Measurements from ENCODE around the gene CSNK1E. TPM values are rescaled to one million over a fixed set of nuclear protein-coding genes. Genes with fewer than 3 reads are reported as not detected.

CSNK1E gene
- total RNA-seq, 1 experiment from 2014 or later: 129 TPM

GRCh38 chr22:38285018-38285417 lies 32.2 kb downstream of the CSNK1E start:
- no TSS peak for BruUV-seq (replicated peaks)

GRCh38 chr22:38284042-38284402 lies 33.2 kb downstream of the CSNK1E start:
- no peak for DNase-seq
- Histone ChIP-seq H3K4me3 (ENCODE audit: low read depth, low read length) (no peak overlapping the region), H3K4me1 (peaks cover 37% of the 10 kb centered on the region), H3K9me3 (no peaks in the 10 kb centered on the region), H3K36me3 (ENCODE audit: control insufficient read depth, insufficient read depth, low read length) (no peaks in the 10 kb centered on the region), H3K27me3 (replicated peaks; ENCODE audit: control insufficient read depth, insufficient read depth, low read length) (no peaks in the 10 kb centered on the region)
- Mint-ChIP-seq H3K9me3 (ENCODE audit: unreplicated experiment) (no peaks in the 10 kb centered on the region), H3K27me3 (ENCODE audit: insufficient read depth, unreplicated experiment) (no peaks in the 10 kb centered on the region), H3K36me3 (ENCODE audit: insufficient read depth, unreplicated experiment) (peaks cover 28% of the 10 kb centered on the region), H3K4me3 (ENCODE audit: unreplicated experiment) (peak overlapping the region; percentile 60), H3K4me1 (ENCODE audit: low read depth, unreplicated experiment) (peaks cover 22% of the 10 kb centered on the region), H3K27ac (ENCODE audit: unreplicated experiment) (peak overlapping the region; percentile 88)
- no TSS peak for BruUV-seq (replicated peaks)
- ChIA-PET POLR2A (interaction anchor here (0.5 to 1.6 kb wide), 4 partner anchors 26 to 217 kb away, joined by 3 to 5 read pairs (median 4); no protein-coding TSS in a partner anchor), CTCF (no interaction called here)
- intact Hi-C loops (cut with micrococcal nuclease; ENCODE audit: unreplicated experiment): no loop called here
- TF ChIP-seq CTCF (IDR thresholded peaks at IDR 0.05; ENCODE audit: insufficient read depth in 1 of 2, low read depth in 1 of 2, low read length in 1 of 2, severe bottlenecking in 1 of 2, unreplicated experiment in 1 of 2): no peak

More at GRCh38 chr22:38285018-38285417, 32.2 kb downstream of the CSNK1E start:
- no peak overlapping the region for H3K4me3 ChIP-seq (ENCODE audit: low read depth, low read length)
- CTCF ChIA-PET: no interaction called here
- H3K27me3 ChIP-seq (replicated peaks; ENCODE audit: control insufficient read depth, insufficient read depth, low read length): no peaks in the 10 kb centered on the region
- Mint-ChIP-seq H3K27ac (ENCODE audit: unreplicated experiment) (peak overlapping the region; percentile 88), H3K4me1 (ENCODE audit: low read depth, unreplicated experiment) (peaks cover 22% of the 10 kb centered on the region), H3K27me3 (ENCODE audit: insufficient read depth, unreplicated experiment) (no peaks in the 10 kb centered on the region), H3K4me3 (ENCODE audit: unreplicated experiment) (peak overlapping the region; percentile 35), H3K36me3 (ENCODE audit: insufficient read depth, unreplicated experiment) (peaks cover 37% of the 10 kb centered on the region), H3K9me3 (ENCODE audit: unreplicated experiment) (no peaks in the 10 kb centered on the region)
- peaks cover 2% of the 10 kb centered on the region for H3K36me3 ChIP-seq (ENCODE audit: control insufficient read depth, insufficient read depth, low read length)
- TF ChIP-seq CTCF (IDR thresholded peaks at IDR 0.05; ENCODE audit: insufficient read depth in 1 of 2, low read depth in 1 of 2, low read length in 1 of 2, severe bottlenecking in 1 of 2, unreplicated experiment in 1 of 2): no peak
- DNase-seq: no peak
- H3K4me1 ChIP-seq: peaks cover 37% of the 10 kb centered on the region
- intact Hi-C loops (cut with micrococcal nuclease; ENCODE audit: unreplicated experiment): no loop called here
- no peaks in the 10 kb centered on the region for H3K9me3 ChIP-seq
- POLR2A ChIA-PET: interaction anchor here (0.6 kb wide), 1 partner anchor 17 kb away, joined by 3 read pairs; no protein-coding TSS in a partner anchor

GRCh38 chr22:38282397-38282796 lies 34.8 kb downstream of the CSNK1E start:
- BruUV-seq (replicated peaks): no TSS peak
- CTCF ChIA-PET: no interaction called here

More at GRCh38 chr22:38282397-38282796, 34.8 kb downstream of the CSNK1E start:
- no peak for DNase-seq
- Histone ChIP-seq H3K27me3 (replicated peaks; ENCODE audit: control insufficient read depth, insufficient read depth, low read length) (no peaks in the 10 kb centered on the region), H3K9me3 (no peaks in the 10 kb centered on the region), H3K36me3 (ENCODE audit: control insufficient read depth, insufficient read depth, low read length) (no peaks in the 10 kb centered on the region), H3K4me1 (peaks cover 37% of the 10 kb centered on the region), H3K4me3 (ENCODE audit: low read depth, low read length) (no peak overlapping the region)
- H3K4me3 Mint-ChIP-seq (ENCODE audit: unreplicated experiment): no peak overlapping the region
- no peaks in the 10 kb centered on the region for H3K27me3 Mint-ChIP-seq (ENCODE audit: insufficient read depth, unreplicated experiment)
- POLR2A ChIA-PET: interaction anchor here (1.6 kb wide), 1 partner anchor 24 kb away, joined by 3 read pairs; no protein-coding TSS in a partner anchor
- TF ChIP-seq CTCF (IDR thresholded peaks at IDR 0.05; ENCODE audit: insufficient read depth in 1 of 2, low read depth in 1 of 2, low read length in 1 of 2, severe bottlenecking in 1 of 2, unreplicated experiment in 1 of 2): no peak
- intact Hi-C loops (cut with micrococcal nuclease; ENCODE audit: unreplicated experiment): no loop called here
- peaks cover 20% of the 10 kb centered on the region for H3K36me3 Mint-ChIP-seq (ENCODE audit: insufficient read depth, unreplicated experiment)
- peak overlapping the region; percentile 88 for H3K27ac Mint-ChIP-seq (ENCODE audit: unreplicated experiment)
- H3K9me3 Mint-ChIP-seq (ENCODE audit: unreplicated experiment): no peaks in the 10 kb centered on the region
- H3K4me1 Mint-ChIP-seq (ENCODE audit: low read depth, unreplicated experiment): peaks cover 22% of the 10 kb centered on the region

All from Caco-2 (cell line).